ENCODE data around the gene POR.
A peak's percentile ranks its signal among the peaks of the same experiment; 100 is the strongest.
"Not testable (repeated sequence)": the region's sequence is repeated elsewhere in the genome, so short reads cannot be mapped to it uniquely, and the experiment has no call there.

POR gene
- total RNA-seq, result 52.9 to 58.4 reads per million in 2 donors

GRCh38 chr7:75914655-75915415 lies at the start of gene POR:
Gene POR, plus strand, starts transcription at chr7:75915155. Its CDS starts 38,847 bp downstream, at chr7:75954002.
- DNase-seq, result peak; percentile 98

- no peak for DNase-seq
These were observed 48.9 kb upstream of the POR start for GRCh38 chr7:75866114-75866488.

GRCh38 chr7:75866489-75867389 lies 48.2 kb upstream of the POR start:
- DNase-seq, result no peak

- no peak for DNase-seq
These were observed 47.6 kb upstream of the POR start for GRCh38 chr7:75867390-75867717.

- no peak for DNase-seq
These were observed 46.8 kb upstream of the POR start for GRCh38 chr7:75868153-75868552.

GRCh38 chr7:75869776-75870379 lies 45.1 kb upstream of the POR start:
- DNase-seq, result no peak

GRCh38 chr7:75870557-75871161 lies 44.3 kb upstream of the POR start:
- DNase-seq, result no peak

GRCh38 chr7:75872073-75872782 lies 42.7 kb upstream of the POR start:
- DNase-seq, result no peak

GRCh38 chr7:75874180-75874579 lies 40.8 kb upstream of the POR start:
- not testable (repeated sequence) for DNase-seq

GRCh38 chr7:75875113-75876080 lies 39.6 kb upstream of the POR start:
- DNase-seq, result no peak

- no peak for DNase-seq
These were observed 38.7 kb upstream of the POR start for GRCh38 chr7:75876126-75876881.

- DNase-seq, result no peak
These were observed 36.6 kb upstream of the POR start for GRCh38 chr7:75878312-75878768.

GRCh38 chr7:75878769-75879611 lies 36.0 kb upstream of the POR start, which contains the start of gene RHBDD2:
Gene RHBDD2, plus strand, starts transcription at chr7:75879034. Its CDS starts 49 bp downstream, at chr7:75879083.
- DNase-seq, result peak; percentile 89

GRCh38 chr7:75879771-75880184 lies 35.2 kb upstream of the POR start:
- no peak for DNase-seq

GRCh38 chr7:75880242-75880641 lies 34.7 kb upstream of the POR start:
- no peak for DNase-seq

- no peak for DNase-seq
These were observed 33.4 kb upstream of the POR start for GRCh38 chr7:75881436-75882095.

- not testable (repeated sequence) for DNase-seq
These were observed 31.6 kb upstream of the POR start for GRCh38 chr7:75883265-75883824.

- DNase-seq, result no peak
These were observed 30.5 kb upstream of the POR start for GRCh38 chr7:75884476-75884875.

Measured in activated gamma-delta T cell (primary cell).